Astrocyte (in vitro differentiated cells and primary cell): ENCODE measurements around the gene MAP4K4.

Experiments used
- EZH2 ChIP-seq: IDR thresholded peaks from 2 replicates; pipeline ENCODE4 v1.6.1; 2012; ENCODE audit warnings: mild to moderate bottlenecking, low read length, inconsistent platforms; ENCODE audit not compliant: insufficient read depth
- TF ChIP-seq, protein P1 (sequence below): IDR thresholded peaks from 2 replicates; pipeline ENCODE4 v1.5.1; 2011; ENCODE audit warnings: low read depth, mild to moderate bottlenecking, inconsistent platforms, low read length, moderate library complexity; ENCODE audit not compliant: insufficient read depth

DNA sequence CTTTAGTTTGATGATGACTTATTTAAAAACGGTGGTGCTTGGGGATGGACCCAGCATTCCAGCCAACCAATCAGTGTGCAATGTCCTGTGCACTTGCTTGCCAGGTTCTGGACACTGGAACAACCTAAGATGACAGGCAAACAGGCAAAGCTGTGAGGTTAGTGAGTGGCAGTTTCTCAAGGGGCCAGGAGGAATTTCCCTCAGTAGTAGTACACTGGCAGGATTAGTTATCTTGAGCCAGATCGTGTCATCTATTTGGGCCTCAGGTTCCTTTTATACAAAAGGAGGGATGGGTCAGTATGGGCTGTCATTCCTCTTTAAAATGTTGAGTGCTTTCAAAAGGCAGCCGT is 26.6 kb downstream of the MAP4K4 start:
- TF ChIP-seq, protein P1, sequence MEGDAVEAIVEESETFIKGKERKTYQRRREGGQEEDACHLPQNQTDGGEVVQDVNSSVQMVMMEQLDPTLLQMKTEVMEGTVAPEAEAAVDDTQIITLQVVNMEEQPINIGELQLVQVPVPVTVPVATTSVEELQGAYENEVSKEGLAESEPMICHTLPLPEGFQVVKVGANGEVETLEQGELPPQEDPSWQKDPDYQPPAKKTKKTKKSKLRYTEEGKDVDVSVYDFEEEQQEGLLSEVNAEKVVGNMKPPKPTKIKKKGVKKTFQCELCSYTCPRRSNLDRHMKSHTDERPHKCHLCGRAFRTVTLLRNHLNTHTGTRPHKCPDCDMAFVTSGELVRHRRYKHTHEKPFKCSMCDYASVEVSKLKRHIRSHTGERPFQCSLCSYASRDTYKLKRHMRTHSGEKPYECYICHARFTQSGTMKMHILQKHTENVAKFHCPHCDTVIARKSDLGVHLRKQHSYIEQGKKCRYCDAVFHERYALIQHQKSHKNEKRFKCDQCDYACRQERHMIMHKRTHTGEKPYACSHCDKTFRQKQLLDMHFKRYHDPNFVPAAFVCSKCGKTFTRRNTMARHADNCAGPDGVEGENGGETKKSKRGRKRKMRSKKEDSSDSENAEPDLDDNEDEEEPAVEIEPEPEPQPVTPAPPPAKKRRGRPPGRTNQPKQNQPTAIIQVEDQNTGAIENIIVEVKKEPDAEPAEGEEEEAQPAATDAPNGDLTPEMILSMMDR, result no peak
- no peak for TF ChIP-seq EZH2
